MM.1S (cell line): Measurements from ENCODE around the gene DENND1A.

ENCODE experiments used
- EZH2 ChIP-seq: fragments of 300-600 bp; sonication (generic); optimal IDR thresholded peaks from 2 replicates; pipeline ENCODE3; 2017; ENCODE audit warnings: low read depth, mild to moderate bottlenecking, antibody characterized with exemption, low read length, mixed read lengths
- EZH2phosphoT487 ChIP-seq: fragments of 300-600 bp; sonication (generic); IDR thresholded peaks from 2 replicates; pipeline ENCODE4 v1.6.1; 2018; ENCODE audit warnings: antibody characterized with exemption, low read length
- TF ChIP-seq, protein P1 (sequence below): fragments of 300-600 bp; sonication (generic); IDR thresholded peaks from 2 replicates; pipeline ENCODE4 v1.5.1; 2016; ENCODE audit warnings: antibody characterized with exemption, low read length, mixed read lengths

DNA sequence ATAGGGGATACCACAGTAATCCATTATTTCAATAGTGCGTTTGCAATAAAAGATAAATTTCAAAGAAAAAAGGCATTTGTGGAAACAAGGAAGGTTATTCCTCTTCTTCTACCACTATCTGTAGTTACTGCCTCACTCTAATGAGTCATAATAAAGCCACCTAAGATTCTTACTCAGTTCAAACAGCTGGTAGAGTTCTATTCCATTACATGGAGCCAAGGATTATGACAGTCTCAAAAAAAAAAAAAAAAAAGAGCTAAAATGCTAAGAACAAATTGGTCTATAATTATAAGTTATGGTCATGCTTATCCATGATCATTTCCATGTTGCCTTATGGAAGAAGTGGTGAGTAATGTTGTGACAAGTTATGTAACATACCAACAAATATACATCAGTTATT, 46.3 kb downstream of the DENND1A start:
- TF ChIP-seq, protein P1, sequence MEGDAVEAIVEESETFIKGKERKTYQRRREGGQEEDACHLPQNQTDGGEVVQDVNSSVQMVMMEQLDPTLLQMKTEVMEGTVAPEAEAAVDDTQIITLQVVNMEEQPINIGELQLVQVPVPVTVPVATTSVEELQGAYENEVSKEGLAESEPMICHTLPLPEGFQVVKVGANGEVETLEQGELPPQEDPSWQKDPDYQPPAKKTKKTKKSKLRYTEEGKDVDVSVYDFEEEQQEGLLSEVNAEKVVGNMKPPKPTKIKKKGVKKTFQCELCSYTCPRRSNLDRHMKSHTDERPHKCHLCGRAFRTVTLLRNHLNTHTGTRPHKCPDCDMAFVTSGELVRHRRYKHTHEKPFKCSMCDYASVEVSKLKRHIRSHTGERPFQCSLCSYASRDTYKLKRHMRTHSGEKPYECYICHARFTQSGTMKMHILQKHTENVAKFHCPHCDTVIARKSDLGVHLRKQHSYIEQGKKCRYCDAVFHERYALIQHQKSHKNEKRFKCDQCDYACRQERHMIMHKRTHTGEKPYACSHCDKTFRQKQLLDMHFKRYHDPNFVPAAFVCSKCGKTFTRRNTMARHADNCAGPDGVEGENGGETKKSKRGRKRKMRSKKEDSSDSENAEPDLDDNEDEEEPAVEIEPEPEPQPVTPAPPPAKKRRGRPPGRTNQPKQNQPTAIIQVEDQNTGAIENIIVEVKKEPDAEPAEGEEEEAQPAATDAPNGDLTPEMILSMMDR = no peak
- no peak for TF ChIP-seq EZH2
- TF ChIP-seq EZH2phosphoT487 = no peak
